Stimulated activated CD8-positive, alpha-beta memory T cell treated with anti-CD3 and anti-CD28 coated beads, Interleukin-7, amount 100 ng/mL, for 48 hours (primary cell): ENCODE results near the gene ATG10.
"Not testable (repeated sequence)": the region's sequence is repeated elsewhere in the genome, so short reads cannot be mapped to it uniquely, and the experiment has no call there.

Source experiments
- DNase-seq, 2 donors: peaks; one replicate each; pipeline ENCODE4 v3.0.0-alpha.2; 2020; ENCODE audit warnings: low read depth in 1 of 2; ENCODE audit errors: extremely low read depth in 1 of 2

ATG10 gene

GRCh38 chr5:82273426-82273825 is 301.6 kb downstream of the ATG10 start:
- not testable (repeated sequence) for DNase-seq

- no peak for DNase-seq
Observed at GRCh38 chr5:82274343-82275211, 302.8 kb downstream of the ATG10 start.

GRCh38 chr5:82275216-82275664 is 303.4 kb downstream of the ATG10 start:
- DNase-seq, result no peak

- no peak for DNase-seq
Observed at GRCh38 chr5:82276800-82277612, 305.2 kb downstream of the ATG10 start.

GRCh38 chr5:82277613-82277986 is 305.8 kb downstream of the ATG10 start:
- no peak for DNase-seq

- DNase-seq, result peak; percentile 66 to 77
Observed at GRCh38 chr5:82277987-82278710, 306.3 kb downstream of the ATG10 start, which contains the start of gene RPS23. RPS23 (minus strand) TSS chr5:82278354; CDS start chr5:82278323, 31 bp downstream.

- DNase-seq, result no peak
Observed at GRCh38 chr5:82278711-82279370, 307.0 kb downstream of the ATG10 start.

GRCh38 chr5:82283893-82284292 is 312.1 kb downstream of the ATG10 start:
- no peak for DNase-seq

GRCh38 chr5:82285206-82285605 is 313.4 kb downstream of the ATG10 start:
- DNase-seq, result no peak

GRCh38 chr5:82287625-82288024 is 315.8 kb downstream of the ATG10 start:
- no peak for DNase-seq

- no peak for DNase-seq
Observed at GRCh38 chr5:82290005-82290404, 318.2 kb downstream of the ATG10 start.

GRCh38 chr5:82290908-82291307 is 319.1 kb downstream of the ATG10 start:
- DNase-seq, result no peak

- no peak for DNase-seq
Observed at GRCh38 chr5:82291420-82291819, 319.6 kb downstream of the ATG10 start.

GRCh38 chr5:82295144-82295543 is 323.3 kb downstream of the ATG10 start:
- no peak for DNase-seq

GRCh38 chr5:82295959-82296531 is 324.2 kb downstream of the ATG10 start:
- no peak for DNase-seq

GRCh38 chr5:82296929-82297328 is 325.1 kb downstream of the ATG10 start:
- DNase-seq, result no peak

GRCh38 chr5:82297711-82298110 is 325.9 kb downstream of the ATG10 start:
- no peak for DNase-seq

- DNase-seq, result no peak
Observed at GRCh38 chr5:82298668-82299067, 326.8 kb downstream of the ATG10 start.

- DNase-seq, result no peak
Observed at GRCh38 chr5:82301190-82301589, 329.4 kb downstream of the ATG10 start.
